Natural killer cell (primary cell): ENCODE measurements around the gene C1orf105. TPM values are rescaled to one million over a fixed set of nuclear protein-coding genes. Genes with fewer than 3 reads are reported as not detected.

Source experiments
- ATAC-seq, 3 donors: fragments of 150-1000 bp in 2 of 3; fragments of 200-7000 bp in 1 of 3; cut with Tn5 transposase; 1 replicate in 1 of 3; 2 replicates in 2 of 3; pipeline ENCODE4 v1.10.0; 2021; ENCODE audit warnings: mild to moderate bottlenecking in 2 of 3, moderate library complexity in 2 of 3
- DNase-seq, 2 donors: peaks; one replicate each; pipeline versions ENCODE4 v3.0.0 to v3.0.0-alpha.2; 2013 to 2021; ENCODE audit warnings: mixed read lengths in 1 of 2
- H3K27ac ChIP-seq: one replicate; pipeline ENCODE4 v1.5.1; 2013; ENCODE audit warnings: mild to moderate bottlenecking, low read length
- H3K27me3 ChIP-seq: one replicate; pipeline ENCODE4 v1.6.1; 2013; ENCODE audit warnings: low read length; ENCODE audit not compliant: control insufficient read depth, insufficient read depth
- H3K36me3 ChIP-seq: one replicate; pipeline ENCODE4 v1.6.1; 2013; ENCODE audit warnings: low read length; ENCODE audit not compliant: control insufficient read depth, insufficient read depth
- H3K4me1 ChIP-seq: one replicate; pipeline ENCODE4 v1.6.1; 2013; ENCODE audit warnings: low read length; ENCODE audit not compliant: control insufficient read depth, insufficient read depth
- H3K4me3 ChIP-seq: one replicate; pipeline ENCODE4 v1.5.1; 2013; ENCODE audit warnings: low read length
- H3K9me3 ChIP-seq: one replicate; pipeline ENCODE4 v1.6.1; 2013; ENCODE audit warnings: low read length; ENCODE audit not compliant: control insufficient read depth, insufficient read depth
- H3K27ac Mint-ChIP-seq, 2 donors: one replicate each; pipeline ENCODE4 v1.8.0; 2022; ENCODE audit warnings: mild to moderate bottlenecking in 2 of 2, mixed read lengths in 2 of 2, moderate library complexity in 1 of 2
- H3K27me3 Mint-ChIP-seq, 2 donors: one replicate each; pipeline ENCODE4 v1.8.0; 2022; ENCODE audit warnings: low read depth in 2 of 2, mixed read lengths in 2 of 2
- H3K36me3 Mint-ChIP-seq: one replicate; pipeline ENCODE4 v1.8.0; 2022; ENCODE audit warnings: mixed read lengths
- H3K4me1 Mint-ChIP-seq, 2 donors: one replicate each; pipeline ENCODE4 v1.8.0; 2022; ENCODE audit warnings: mixed read lengths in 2 of 2
- H3K4me3 Mint-ChIP-seq: one replicate; pipeline ENCODE4 v1.8.0; 2022; ENCODE audit warnings: mild to moderate bottlenecking, moderate library complexity, mixed read lengths
- H3K9me3 Mint-ChIP-seq, 2 donors: one replicate each; pipeline ENCODE4 v1.8.0; 2022; ENCODE audit warnings: mixed read lengths in 2 of 2
- WGBS: methylation state at CpG from one replicate; pipeline ENCODE4 v1.1.7; 2013; ENCODE audit warnings: missing lambda C conversion rate; ENCODE audit not compliant: insufficient coverage; 5-methylcytosine and 5-hydroxymethylcytosine counted together
- intact Hi-C: fragments of 100-400 bp; cut with micrococcal nuclease; formaldehyde crosslinking; loops from one replicate; pipeline ENCODE4 v1.14.2; 2022
- total RNA-seq, 4 donors: library from RNA; stranded (reverse); fragments of 120-200 nt in 1 of 4; gene quantifications; one replicate each; pipeline versions ENCODE4 v1.2.3 to v1.2.4, GENCODE V29; 2013 to 2022
- TF ChIP-seq, protein P1 (sequence below): fragments of 200-600 bp; IDR thresholded peaks from one replicate; pipeline ENCODE4 v1.8.0; 2022; ENCODE audit warnings: antibody characterized with exemption

Gene C1orf105
- total RNA-seq, 3 donors from 2014 or later (not counting 1 experiment from before 2014, with no cell fraction given), result not detected

DNA sequence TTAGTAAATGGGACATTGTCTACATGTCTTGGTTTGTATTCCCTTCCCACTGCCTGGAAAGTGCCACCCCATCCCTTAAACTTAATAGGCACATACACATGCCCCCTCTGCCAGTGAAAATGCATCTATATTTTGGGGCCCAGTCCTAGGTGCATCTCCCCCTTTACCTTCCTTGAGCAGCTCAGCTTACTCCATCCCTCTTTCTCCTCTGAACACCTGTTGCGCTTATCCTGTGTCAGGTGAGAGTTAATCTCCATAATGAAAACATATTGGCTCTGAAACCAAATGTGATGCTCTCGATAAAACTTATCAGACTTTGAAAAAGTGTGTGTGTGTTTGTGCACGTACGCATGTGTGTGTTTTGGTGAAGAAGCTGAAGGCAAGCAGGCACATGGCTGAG, 97.1 kb downstream of the C1orf105 start:
- no peaks in the 10 kb centered on the region for H3K9me3 ChIP-seq
- intact Hi-C loops, result no loop called here
- Mint-ChIP-seq H3K9me3 (no peaks in the 10 kb centered on the region), H3K27ac (no peak overlapping the region), H3K4me1 (no peaks in the 10 kb centered on the region), H3K36me3 (no peaks in the 10 kb centered on the region), H3K4me3 (no peak overlapping the region), H3K27me3 (peaks cover 0 to 6% of the 10 kb centered on the region in 2 donors)
- no peaks in the 10 kb centered on the region for H3K27me3 ChIP-seq
- H3K4me1 ChIP-seq, result no peaks in the 10 kb centered on the region
- 92% methylated on average over 4 of the region's 4 CpGs for WGBS
- no peaks in the 10 kb centered on the region for H3K36me3 ChIP-seq
- TF ChIP-seq, protein P1, sequence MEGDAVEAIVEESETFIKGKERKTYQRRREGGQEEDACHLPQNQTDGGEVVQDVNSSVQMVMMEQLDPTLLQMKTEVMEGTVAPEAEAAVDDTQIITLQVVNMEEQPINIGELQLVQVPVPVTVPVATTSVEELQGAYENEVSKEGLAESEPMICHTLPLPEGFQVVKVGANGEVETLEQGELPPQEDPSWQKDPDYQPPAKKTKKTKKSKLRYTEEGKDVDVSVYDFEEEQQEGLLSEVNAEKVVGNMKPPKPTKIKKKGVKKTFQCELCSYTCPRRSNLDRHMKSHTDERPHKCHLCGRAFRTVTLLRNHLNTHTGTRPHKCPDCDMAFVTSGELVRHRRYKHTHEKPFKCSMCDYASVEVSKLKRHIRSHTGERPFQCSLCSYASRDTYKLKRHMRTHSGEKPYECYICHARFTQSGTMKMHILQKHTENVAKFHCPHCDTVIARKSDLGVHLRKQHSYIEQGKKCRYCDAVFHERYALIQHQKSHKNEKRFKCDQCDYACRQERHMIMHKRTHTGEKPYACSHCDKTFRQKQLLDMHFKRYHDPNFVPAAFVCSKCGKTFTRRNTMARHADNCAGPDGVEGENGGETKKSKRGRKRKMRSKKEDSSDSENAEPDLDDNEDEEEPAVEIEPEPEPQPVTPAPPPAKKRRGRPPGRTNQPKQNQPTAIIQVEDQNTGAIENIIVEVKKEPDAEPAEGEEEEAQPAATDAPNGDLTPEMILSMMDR, result no peak
- no peak overlapping the region for H3K27ac ChIP-seq
- ATAC-seq (no peak), DNase-seq (no peak)
- H3K4me3 ChIP-seq, result no peak overlapping the region

Other genes starting within 250 kb of the C1orf105 start
- gene PIGC, start 23.4 kb downstream of the C1orf105 start, total RNA-seq, result 10 to 100 TPM; 27.9 to 35.7 (median 30.4) TPM
- gene SUCO, start 112.5 kb downstream of the C1orf105 start, total RNA-seq, result 10 to 100 TPM; 86.0 to 97.5 (median 96.0) TPM
- 10 to 100 TPM; 22.1 to 44.5 (median 24.1) TPM for gene FASLG, start 238.4 kb downstream of the C1orf105 start, total RNA-seq